Measurements from ENCODE around the gene LRRC15.

GRCh38 chr3:194307849-194308248 lies 61.7 kb downstream of the LRRC15 start:
- no peak for TF ChIP-seq CTCF (IDR thresholded peaks at IDR 0.05)
- TF ChIP-seq POLR2A (IDR thresholded peaks at IDR 0.05), result no peak
- no peak for TF ChIP-seq POLR2AphosphoS5 (IDR thresholded peaks at IDR 0.05)

Data from suprapubic skin (tissue), 4 donors.